OCI-LY1 (cell line): ENCODE measurements around the gene DEPDC5.

Experiments
- H2AFZ ChIP-seq: fragments of 200-600 bp; sonication (generic), shearing (Covaris generic); 2 replicates; pipeline ENCODE4 v1.6.0; 2014; ENCODE audit warnings: antibody characterized with exemption, mild to moderate bottlenecking, low read length
- H3F3A ChIP-seq: fragments of 200-600 bp; sonication (generic), shearing (Covaris generic); 2 replicates; pipeline ENCODE4 v1.6.0; 2014; ENCODE audit warnings: mild to moderate bottlenecking, antibody characterized with exemption, low read length, moderate library complexity; ENCODE audit not compliant: insufficient read depth
- H3K27ac ChIP-seq: fragments of 200-600 bp; sonication (generic); 2 replicates; pipeline ENCODE4 v1.5.1; 2014; ENCODE audit warnings: low read length, mixed run types, mild to moderate bottlenecking, low read depth; ENCODE audit not compliant: poor library complexity, severe bottlenecking
- H3K27me3 ChIP-seq: fragments of 200-600 bp; sonication (generic); 2 replicates; pipeline ENCODE4 v1.6.0; 2014; ENCODE audit warnings: antibody characterized with exemption, mild to moderate bottlenecking, low read length, moderate library complexity; ENCODE audit not compliant: insufficient read depth
- H3K36me3 ChIP-seq: fragments of 200-600 bp; sonication (generic); 2 replicates; pipeline ENCODE4 v1.6.1; 2014; ENCODE audit warnings: mild to moderate bottlenecking, antibody characterized with exemption, low read length, moderate library complexity, mixed read lengths; ENCODE audit not compliant: insufficient read depth
- H3K4me1 ChIP-seq: fragments of 200-600 bp; sonication (generic); 2 replicates; pipeline ENCODE4 v1.5.1; 2014; ENCODE audit warnings: mild to moderate bottlenecking, low read length, moderate library complexity; ENCODE audit not compliant: insufficient read depth, severe bottlenecking
- H3K4me2 ChIP-seq: fragments of 200-600 bp; sonication (generic), shearing (Covaris generic); 2 replicates; pipeline ENCODE4 v1.6.1; 2014; ENCODE audit warnings: low read length
- H3K4me3 ChIP-seq: fragments of 200-600 bp; sonication (generic); 2 replicates; pipeline ENCODE4 v1.5.1; 2014; ENCODE audit warnings: low read length, low read depth, mild to moderate bottlenecking, mixed read lengths; ENCODE audit not compliant: poor library complexity, severe bottlenecking
- H3K79me2 ChIP-seq: fragments of 200-600 bp; shearing (Covaris generic); 2 replicates; pipeline ENCODE4 v1.6.1; 2016; ENCODE audit warnings: mixed run types, low read length, mixed read lengths; ENCODE audit not compliant: insufficient read depth
- H3K9ac ChIP-seq: fragments of 200-600 bp; sonication (generic), shearing (Covaris generic); 2 replicates; pipeline ENCODE4 v1.6.1; 2014; ENCODE audit warnings: mild to moderate bottlenecking, low read length, mixed read lengths
- H3K9me2 ChIP-seq: fragments of 200-600 bp; sonication (generic), shearing (Covaris generic); 2 replicates; pipeline ENCODE4 v1.6.1; 2014; ENCODE audit warnings: low read depth, mild to moderate bottlenecking, low read length, mixed read lengths
- H3K9me3 ChIP-seq: fragments of 200-600 bp; shearing (Covaris generic); 2 replicates; pipeline ENCODE4 v1.6.1; 2014; ENCODE audit warnings: low read length, mixed read lengths
- H4K20me1 ChIP-seq: fragments of 200-600 bp; sonication (generic), shearing (Covaris generic); 2 replicates; pipeline ENCODE4 v1.6.0; 2016; ENCODE audit warnings: mild to moderate bottlenecking, low read length; ENCODE audit not compliant: insufficient read depth
- CTCF ChIP-seq: fragments of 200-600 bp; sonication (generic), shearing (Covaris generic); IDR thresholded peaks from 2 replicates; pipeline ENCODE4 v1.5.1; 2017; ENCODE audit warnings: mild to moderate bottlenecking, antibody characterized with exemption, low read length, moderate library complexity, mixed read lengths
- EZH2 ChIP-seq: fragments of 200-600 bp; sonication (generic), shearing (Covaris generic); IDR thresholded peaks from 2 replicates; pipeline ENCODE4 v1.8.0; 2017; ENCODE audit warnings: borderline replicate concordance, mixed run types, mild to moderate bottlenecking, antibody characterized with exemption, low read length, moderate library complexity, mixed read lengths

DEPDC5 gene

GRCh38 chr22:31846161-31847115, 92.6 kb downstream of the DEPDC5 start:
- H3K4me2 ChIP-seq = no peak overlapping the region

GRCh38 chr22:31848411-31848810, 94.6 kb downstream of the DEPDC5 start:
- H2AFZ ChIP-seq = no peak overlapping the region
- H3K4me1 ChIP-seq = no peaks in the 10 kb centered on the region
- H3K27me3 ChIP-seq = no peaks in the 10 kb centered on the region
- no peak overlapping the region for H3K4me3 ChIP-seq
- H3K9me3 ChIP-seq = no peaks in the 10 kb centered on the region
- H3K36me3 ChIP-seq = peaks cover 81% of the 10 kb centered on the region
- no peak overlapping the region for H3K9ac ChIP-seq
- no peak overlapping the region for H3K27ac ChIP-seq
- TF ChIP-seq CTCF (no peak), EZH2 (no peak)
- H3K9me2 ChIP-seq = no peaks in the 10 kb centered on the region
- no peak overlapping the region for H3K4me2 ChIP-seq
- no peaks in the 10 kb centered on the region for H3F3A ChIP-seq
- no peaks in the 10 kb centered on the region for H4K20me1 ChIP-seq
- H3K79me2 ChIP-seq = no peaks in the 10 kb centered on the region

More at GRCh38 chr22:31846161-31847115, 92.6 kb downstream of the DEPDC5 start:
- Histone ChIP-seq H3K27ac (no peak overlapping the region), H3F3A (no peaks in the 10 kb centered on the region), H3K4me3 (no peak overlapping the region), H3K9me3 (no peaks in the 10 kb centered on the region), H3K9ac (no peak overlapping the region), H3K79me2 (no peaks in the 10 kb centered on the region), H3K27me3 (no peaks in the 10 kb centered on the region), H2AFZ (no peak overlapping the region), H3K9me2 (no peaks in the 10 kb centered on the region), H3K36me3 (peaks cover 84% of the 10 kb centered on the region), H3K4me1 (no peaks in the 10 kb centered on the region), H4K20me1 (no peaks in the 10 kb centered on the region)
- TF ChIP-seq EZH2 (no peak), CTCF (peak; percentile 21; the same call in 1 of the 2 replicates)

- TF ChIP-seq EZH2 (no peak), CTCF (no peak)
- H3K9me3 ChIP-seq = no peaks in the 10 kb centered on the region
- H4K20me1 ChIP-seq = no peaks in the 10 kb centered on the region
- no peak overlapping the region for H3K27ac ChIP-seq
- no peak overlapping the region for H2AFZ ChIP-seq
- H3K4me1 ChIP-seq = no peaks in the 10 kb centered on the region
- H3F3A ChIP-seq = no peaks in the 10 kb centered on the region
- no peak overlapping the region for H3K9ac ChIP-seq
- H3K27me3 ChIP-seq = no peaks in the 10 kb centered on the region
- H3K79me2 ChIP-seq = no peaks in the 10 kb centered on the region
- H3K36me3 ChIP-seq = peaks cover 71% of the 10 kb centered on the region
- H3K4me2 ChIP-seq = no peak overlapping the region
- no peaks in the 10 kb centered on the region for H3K9me2 ChIP-seq
- H3K4me3 ChIP-seq = no peak overlapping the region
Measured at GRCh38 chr22:31850135-31850534, 96.3 kb downstream of the DEPDC5 start.
